A673 (cell line): ENCODE results near the gene USP31. TPM values are rescaled to one million over a fixed set of nuclear protein-coding genes. Genes with fewer than 3 reads are reported as not detected.

Experiments used
- Bru-seq: library from RNA; stranded (reverse); fragments of 400-500 nt; gene quantifications from one replicate; lab custom pipeline; 2021; lab: Mats Ljungman, UMichigan
- BruChase-seq, 2 experiments: library from RNA; stranded (reverse); fragments of 400-500 nt; gene quantifications; one replicate each; lab custom pipeline; 2021; lab: Mats Ljungman, UMichigan
- BruUV-seq: library from RNA; stranded (reverse); fragments of 400-500 nt; replicated peaks from 2 replicates; lab custom pipeline; 2021; lab: Mats Ljungman, UMichigan
- CTCF ChIA-PET: fragments of 300-600 bp; sonication (Branson Sonifier 250); formaldehyde crosslinking; loops from one replicate; lab custom pipeline; 2022; ENCODE audit warnings: antibody characterized with exemption; lab: Charles Lee
- POLR2A ChIA-PET: fragments of 300-600 bp; sonication (Branson Sonifier 250); formaldehyde crosslinking; loops from one replicate; lab custom pipeline; 2022; ENCODE audit warnings: antibody characterized with exemption; ENCODE audit not compliant: low non-redundant PET; lab: Charles Lee
- DNase-seq: peaks from one replicate; pipeline ENCODE4 v3.0.0-alpha.2; 2015; ENCODE audit warnings: low spot score
- H3K27ac ChIP-seq: fragments of 200-600 bp; sonication (generic); 2 replicates; pipeline ENCODE4 v1.5.1; 2016; ENCODE audit warnings: mixed run types, low read depth, mild to moderate bottlenecking, mixed read lengths, antibody characterized with exemption, low read length; ENCODE audit not compliant: poor library complexity, severe bottlenecking
- H3K27me3 ChIP-seq: fragments of 200-600 bp; sonication (generic); replicated peaks from 2 replicates; pipeline ENCODE4 v1.6.1; 2017; ENCODE audit warnings: mixed run types, low read depth, mild to moderate bottlenecking, mixed read lengths, antibody characterized with exemption, low read length; ENCODE audit not compliant: insufficient read depth, poor library complexity
- H3K36me3 ChIP-seq: fragments of 200-600 bp; sonication (generic); 2 replicates; pipeline ENCODE4 v1.6.1; 2016; ENCODE audit warnings: mixed run types, mild to moderate bottlenecking, mixed read lengths, antibody characterized with exemption, low read length; ENCODE audit not compliant: insufficient read depth, poor library complexity, severe bottlenecking
- H3K4me1 ChIP-seq: fragments of 200-600 bp; sonication (generic); 2 replicates; pipeline ENCODE4 v1.6.1; 2017; ENCODE audit warnings: mixed run types, mild to moderate bottlenecking, mixed read lengths, antibody characterized with exemption, low read length; ENCODE audit not compliant: insufficient read depth, poor library complexity, severe bottlenecking
- H3K4me3 ChIP-seq: fragments of 200-600 bp; sonication (generic); 2 replicates; pipeline ENCODE4 v1.5.1; 2016; ENCODE audit warnings: low read depth, mixed run types, mild to moderate bottlenecking, mixed read lengths, low read length; ENCODE audit not compliant: poor library complexity, severe bottlenecking
- H3K9me3 ChIP-seq: fragments of 200-600 bp; sonication (generic); 2 replicates; pipeline ENCODE4 v1.6.1; 2016; ENCODE audit warnings: mixed run types, low read depth, mild to moderate bottlenecking, mixed read lengths, antibody characterized with exemption, low read length; ENCODE audit not compliant: poor library complexity, severe bottlenecking
- EZH2 ChIP-seq: fragments of 200-600 bp; sonication (generic); IDR thresholded peaks from 2 replicates; pipeline ENCODE4 v1.6.1; 2017; ENCODE audit warnings: borderline replicate concordance, low read depth, mild to moderate bottlenecking, mixed read lengths, antibody characterized with exemption, low read length; ENCODE audit not compliant: poor library complexity, severe bottlenecking
- intact Hi-C: fragments of 100-400 bp; cut with micrococcal nuclease; formaldehyde crosslinking; loops from one replicate; pipeline ENCODE4 v1.10.0; 2022; ENCODE audit not compliant: unreplicated experiment
- long read RNA-seq: library from polyadenylated mRNA; stranded (forward); transcript quantifications from one replicate; pipeline ENCODE4 v2.0.0, GENCODE V29; 2022
- total RNA-seq: library from RNA; stranded (reverse); gene quantifications from 2 replicates; pipeline ENCODE4 v1.2.3, GENCODE V29; 2021
- TF ChIP-seq, protein P1 (sequence below): fragments of 300-800, 200-600 bp; sonication (generic); conservative IDR thresholded peaks from 2 replicates; pipeline ENCODE4 v1.5.1; 2017; ENCODE audit warnings: low read depth, mild to moderate bottlenecking, antibody characterized with exemption, low read length, moderate library complexity, mixed read lengths

USP31 gene
- 27.4 and 34.4 TPM in 2 replicates for total RNA-seq
- Bru-seq, nascent RNA, result percentile 92 among the genes with signal in this experiment
- percentile 94 among the genes with signal in this experiment for BruChase-seq, experiment 1, labeled RNA remaining after a 2-hour chase
- BruChase-seq, experiment 2, labeled RNA remaining after a 6-hour chase, result percentile 93 among the genes with signal in this experiment
- long read RNA-seq, full-length matches to known transcripts, result 1 of 20 reads
- long read RNA-seq, partial matches to known transcripts, result 10 of 20 reads
- long read RNA-seq, other reads (novel, unspliced or antisense), result 9 of 20 reads

- Histone ChIP-seq H3K4me3 (peak within 1 kb of the TSS; percentile 75), H3K36me3 (no peaks in the 10 kb centered on the region), H3K4me1 (peaks cover 36% of the 10 kb centered on the region), H3K9me3 (no peaks in the 10 kb centered on the region), H3K27me3 (no peaks in the 10 kb centered on the region), H3K27ac (peak within 1 kb of the TSS; percentile 67)
- peak; percentile 99 for DNase-seq
- POLR2A ChIA-PET, result no interaction called here
- no TSS peak for BruUV-seq
- CTCF ChIA-PET, result no interaction called here
- TF ChIP-seq EZH2, result no peak
- TF ChIP-seq, protein P1, sequence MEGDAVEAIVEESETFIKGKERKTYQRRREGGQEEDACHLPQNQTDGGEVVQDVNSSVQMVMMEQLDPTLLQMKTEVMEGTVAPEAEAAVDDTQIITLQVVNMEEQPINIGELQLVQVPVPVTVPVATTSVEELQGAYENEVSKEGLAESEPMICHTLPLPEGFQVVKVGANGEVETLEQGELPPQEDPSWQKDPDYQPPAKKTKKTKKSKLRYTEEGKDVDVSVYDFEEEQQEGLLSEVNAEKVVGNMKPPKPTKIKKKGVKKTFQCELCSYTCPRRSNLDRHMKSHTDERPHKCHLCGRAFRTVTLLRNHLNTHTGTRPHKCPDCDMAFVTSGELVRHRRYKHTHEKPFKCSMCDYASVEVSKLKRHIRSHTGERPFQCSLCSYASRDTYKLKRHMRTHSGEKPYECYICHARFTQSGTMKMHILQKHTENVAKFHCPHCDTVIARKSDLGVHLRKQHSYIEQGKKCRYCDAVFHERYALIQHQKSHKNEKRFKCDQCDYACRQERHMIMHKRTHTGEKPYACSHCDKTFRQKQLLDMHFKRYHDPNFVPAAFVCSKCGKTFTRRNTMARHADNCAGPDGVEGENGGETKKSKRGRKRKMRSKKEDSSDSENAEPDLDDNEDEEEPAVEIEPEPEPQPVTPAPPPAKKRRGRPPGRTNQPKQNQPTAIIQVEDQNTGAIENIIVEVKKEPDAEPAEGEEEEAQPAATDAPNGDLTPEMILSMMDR, result no peak
- intact Hi-C loops, result no loop called here
Observed at GRCh38 chr16:23149267-23149992, at the start of gene USP31. Gene USP31, minus strand, starts transcription at chr16:23149452. Its CDS starts 182 bp downstream, at chr16:23149270.

DNA sequence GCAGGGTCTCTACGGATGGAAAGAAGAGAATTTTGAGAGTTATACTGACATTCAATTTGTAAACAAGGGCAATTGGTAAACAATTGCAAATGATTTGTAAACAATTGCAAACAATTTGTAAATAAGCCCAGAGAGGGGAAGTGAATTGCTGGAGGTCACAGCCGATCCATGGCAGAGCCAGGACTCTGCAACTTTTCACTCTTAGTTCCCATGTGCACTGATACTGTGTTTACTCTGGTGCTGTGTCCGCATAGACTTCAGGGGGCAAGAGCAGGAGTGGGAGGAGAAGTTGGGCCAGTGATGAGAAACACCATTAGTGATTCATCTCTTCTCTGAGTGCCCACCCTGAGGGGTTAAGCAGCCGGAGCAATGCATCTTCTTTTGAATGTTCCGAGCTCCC is 47.3 kb upstream of the USP31 start:
- DNase-seq, result no peak
- no peak for TF ChIP-seq EZH2
- TF ChIP-seq, protein P1, result no peak
- Histone ChIP-seq H3K36me3 (peaks cover 20% of the 10 kb centered on the region), H3K27ac (no peak overlapping the region), H3K9me3 (no peaks in the 10 kb centered on the region), H3K4me1 (no peaks in the 10 kb centered on the region), H3K27me3 (no peaks in the 10 kb centered on the region), H3K4me3 (no peak overlapping the region)
- POLR2A ChIA-PET, result no interaction called here
- CTCF ChIA-PET, result no interaction called here
- no TSS peak for BruUV-seq
- intact Hi-C loops, result no loop called here

DNA sequence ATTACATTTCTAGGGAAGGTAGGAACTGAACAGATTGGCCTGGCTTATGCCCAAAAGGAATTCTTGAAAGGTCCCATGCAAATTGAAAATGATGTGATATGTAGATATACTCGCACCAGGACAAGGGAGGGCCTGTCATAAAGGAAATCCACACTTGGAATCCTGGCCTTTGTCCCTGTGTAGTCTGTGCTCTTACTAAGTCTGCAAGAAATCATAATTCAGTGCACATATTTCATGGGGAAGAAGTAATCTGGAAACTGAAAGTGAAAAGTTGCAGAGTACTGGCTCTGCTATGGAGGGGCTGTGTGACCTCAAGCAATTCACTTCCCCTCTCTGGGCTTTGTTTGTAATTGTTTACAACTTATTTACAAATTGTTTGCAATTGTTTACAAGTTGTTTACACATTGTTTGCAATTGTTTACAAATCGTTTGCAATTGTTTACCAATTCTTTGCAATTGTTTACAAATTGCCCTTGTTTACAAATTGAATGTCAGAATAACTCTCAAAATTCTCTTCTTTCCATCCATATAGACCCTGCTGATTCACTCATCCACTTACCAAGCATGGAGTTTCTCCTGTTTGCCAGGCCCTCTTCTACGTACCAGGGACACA is 46.2 kb upstream of the USP31 start:
- H3K27me3 ChIP-seq, result no peaks in the 10 kb centered on the region
- BruUV-seq, result no TSS peak
- intact Hi-C loops, result no loop called here
- no peak for DNase-seq
- H3K4me3 ChIP-seq, result no peak overlapping the region
- peaks cover 20% of the 10 kb centered on the region for H3K36me3 ChIP-seq
- no peak overlapping the region for H3K27ac ChIP-seq
- ChIA-PET POLR2A (no interaction called here), CTCF (no interaction called here)
- TF ChIP-seq, protein P1, result no peak
- TF ChIP-seq EZH2, result no peak
- H3K9me3 ChIP-seq, result no peaks in the 10 kb centered on the region
- H3K4me1 ChIP-seq, result no peaks in the 10 kb centered on the region
